GM20431 (cell line): ENCODE data around the gene CDH12.
"Not testable (repeated sequence)": the region's sequence is repeated elsewhere in the genome, so short reads cannot be mapped to it uniquely, and the experiment has no call there.

Source experiments
- in situ Hi-C: fragments of 300-500 bp; cut with MseI, MboI; formaldehyde crosslinking; loops from one replicate; pipeline ENCODE4 v1.15.0; 2020; ENCODE audit warnings: low sequenced_read_pairs; ENCODE audit not compliant: unreplicated experiment

CDH12 gene

DNA sequence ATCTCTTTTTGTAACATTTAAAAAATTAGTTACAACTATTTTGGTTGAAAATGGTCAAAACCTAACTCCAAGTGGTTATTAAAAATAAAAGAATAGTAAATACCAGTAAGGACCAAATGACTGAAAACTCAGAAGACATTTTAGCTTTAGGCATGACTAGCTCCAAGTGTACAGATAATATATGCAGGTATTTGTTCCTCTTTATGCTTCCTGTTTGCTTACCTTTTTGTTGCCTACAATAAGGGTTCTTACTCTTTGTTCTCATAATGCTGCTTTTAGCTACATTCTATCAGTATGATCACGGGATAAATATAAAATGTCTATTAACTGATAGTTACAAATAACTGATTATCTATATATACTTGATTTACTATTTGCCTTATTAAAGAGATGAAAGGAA is 259.6 kb downstream of the CDH12 start:
- in situ Hi-C loops: no loop called here

DNA sequence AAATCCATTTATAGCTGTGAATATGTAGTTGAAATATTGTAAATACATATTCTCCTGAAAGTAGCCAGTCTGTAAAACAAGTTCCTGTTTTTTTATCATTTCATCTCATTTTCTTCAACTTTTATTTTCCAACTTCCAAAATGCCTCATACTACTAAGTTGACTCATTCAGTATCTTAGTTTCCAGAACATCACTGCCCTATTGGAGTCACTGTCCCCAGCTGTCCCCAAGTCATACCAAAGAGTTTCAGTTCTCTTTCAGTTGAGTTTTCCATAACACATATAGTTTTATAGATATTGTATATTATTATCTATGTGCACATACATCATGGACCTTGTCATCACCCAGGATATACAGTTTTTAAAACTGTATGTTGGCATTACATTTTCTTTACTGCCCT is 261.7 kb downstream of the CDH12 start:
- in situ Hi-C loops: no loop called here

DNA sequence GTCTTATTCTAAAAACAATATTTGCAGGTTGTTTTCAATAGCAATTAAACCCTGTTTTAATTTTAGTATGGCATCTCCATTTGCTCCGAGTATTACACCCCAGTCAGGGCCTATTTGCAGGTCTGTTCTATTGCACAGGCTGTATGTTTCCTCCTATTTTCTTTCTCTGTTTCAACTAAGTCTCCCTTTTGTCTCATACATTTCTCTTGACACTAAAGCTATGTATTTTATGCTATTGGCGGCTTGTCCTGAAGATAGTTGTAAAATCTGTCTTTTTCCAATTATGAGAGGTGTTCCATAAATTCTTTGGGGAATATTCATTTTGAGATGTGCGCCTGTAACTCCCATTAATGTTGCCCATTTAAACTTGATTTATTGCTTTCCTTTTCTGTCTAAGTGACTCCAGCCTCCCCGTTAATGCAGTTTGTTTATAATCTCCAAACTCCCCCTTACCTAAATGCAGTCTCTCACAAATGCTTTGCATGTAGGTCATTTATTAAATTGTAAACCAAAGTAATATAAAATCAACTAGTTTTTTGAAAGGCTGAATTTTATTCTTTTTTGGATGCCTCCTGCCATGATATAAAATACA is 262.4 kb downstream of the CDH12 start:
- in situ Hi-C loops: no loop called here

DNA sequence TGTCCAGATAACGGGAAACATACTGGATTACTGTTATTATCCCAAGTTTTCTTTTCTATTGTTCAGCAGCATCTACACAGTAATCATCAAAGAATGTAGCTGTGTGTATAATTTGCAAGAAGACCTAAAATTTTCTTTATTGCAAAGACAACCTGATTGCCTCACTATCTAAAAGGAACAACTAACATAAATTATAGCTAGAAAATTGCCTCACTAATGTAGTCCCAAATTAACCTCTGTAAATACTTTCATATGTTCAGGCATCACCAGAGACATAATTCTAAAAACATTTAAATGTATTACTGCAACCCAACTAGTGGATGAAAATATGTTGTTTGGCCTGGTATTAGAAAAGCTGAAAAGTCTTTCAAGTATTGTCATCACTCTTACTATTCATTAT is 275.4 kb downstream of the CDH12 start:
- in situ Hi-C loops: no loop called here

DNA sequence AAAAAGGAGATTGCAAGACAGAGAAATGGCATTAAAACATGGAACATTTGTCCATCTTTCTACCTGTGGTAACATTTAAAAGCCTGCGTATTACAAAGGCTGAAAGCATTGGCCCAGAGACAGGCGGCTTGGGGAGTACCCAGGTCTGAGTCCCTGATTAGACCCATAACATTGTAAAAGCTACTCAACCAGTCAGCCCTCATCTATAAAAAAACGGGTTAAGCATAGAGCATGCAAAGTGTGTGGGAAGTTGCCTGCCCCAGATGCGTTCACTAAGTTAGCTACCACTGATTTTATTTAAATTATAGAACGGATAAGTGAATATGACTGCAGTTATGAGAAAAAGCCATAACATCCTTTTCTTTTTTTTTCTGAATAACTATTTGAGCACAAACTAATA is 276.1 kb downstream of the CDH12 start:
- in situ Hi-C loops: no loop called here

DNA sequence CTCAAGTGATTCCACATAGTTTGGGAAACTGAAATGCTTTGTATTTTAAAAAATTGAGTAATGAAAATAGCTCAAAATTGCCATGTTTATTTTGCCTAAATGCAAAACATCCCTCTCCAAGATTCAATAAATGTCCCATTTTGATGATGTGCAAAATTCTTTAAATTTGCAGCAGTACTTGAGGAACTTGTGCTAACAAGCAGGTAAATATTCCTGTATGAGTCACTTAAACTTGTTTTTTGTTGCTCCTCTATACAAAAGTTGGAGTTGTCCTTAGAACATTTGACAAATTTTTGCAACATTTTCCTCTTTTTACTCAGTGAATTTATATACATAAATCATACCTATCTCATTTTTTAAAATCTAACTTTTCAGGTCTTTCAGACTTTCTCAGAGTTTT is 280.2 kb downstream of the CDH12 start:
- in situ Hi-C loops: no loop called here

DNA sequence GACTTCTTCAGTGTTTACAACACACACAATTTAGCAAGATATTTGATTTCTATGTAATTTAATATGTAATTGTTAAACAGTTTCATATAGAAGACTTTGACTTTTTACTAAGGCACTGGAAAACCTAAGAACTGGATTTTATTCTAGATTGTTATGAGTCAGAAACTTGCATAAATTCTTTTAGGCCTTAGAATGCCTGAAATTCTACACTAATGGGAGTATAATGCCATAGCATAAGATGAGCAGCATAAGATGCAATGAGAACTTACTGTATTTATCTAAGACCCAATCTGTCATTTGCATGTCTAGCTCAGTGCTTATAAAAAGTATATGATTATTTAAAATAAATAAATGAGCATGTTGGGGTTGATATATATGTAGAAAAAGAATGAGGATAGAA is 285.2 kb downstream of the CDH12 start:
- in situ Hi-C loops: no loop called here

DNA sequence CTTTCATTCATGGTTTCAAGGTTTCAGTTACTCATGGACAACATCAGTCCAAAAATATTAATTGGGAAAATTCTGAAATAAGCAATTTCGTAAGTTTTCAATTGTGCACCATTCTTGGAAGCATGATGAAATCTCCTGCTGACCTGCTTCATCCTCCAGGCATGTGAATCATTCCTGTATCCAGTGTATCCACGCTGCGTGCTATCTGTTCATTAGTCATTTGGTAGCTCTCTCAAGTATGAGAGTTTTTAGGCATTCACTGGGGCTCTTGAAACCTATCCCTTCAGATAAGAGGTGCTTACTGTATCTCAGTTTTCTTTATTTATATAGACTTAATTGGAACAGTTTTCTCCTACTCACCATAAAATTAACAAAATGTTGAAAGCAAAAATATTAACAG is 293.0 kb downstream of the CDH12 start:
- in situ Hi-C loops: no loop called here

DNA sequence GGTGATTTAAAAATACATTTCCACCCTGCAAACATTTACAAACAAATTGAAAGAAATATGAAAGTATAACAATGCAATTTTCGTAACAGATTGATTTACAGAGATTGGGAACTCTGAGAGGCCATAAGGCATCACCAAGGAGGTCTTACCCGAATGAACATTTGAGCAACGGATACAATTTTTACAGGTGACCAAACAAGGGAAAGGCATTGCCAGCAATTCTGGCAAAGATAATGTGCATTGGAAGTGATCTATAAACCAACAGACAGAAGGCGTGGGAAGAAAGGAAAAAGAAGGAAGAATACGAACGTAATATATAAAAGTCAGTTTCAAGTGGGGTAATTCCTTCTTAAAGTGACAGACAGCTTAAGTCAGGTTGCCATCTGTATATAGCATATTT is 295.9 kb downstream of the CDH12 start:
- in situ Hi-C loops: no loop called here

DNA sequence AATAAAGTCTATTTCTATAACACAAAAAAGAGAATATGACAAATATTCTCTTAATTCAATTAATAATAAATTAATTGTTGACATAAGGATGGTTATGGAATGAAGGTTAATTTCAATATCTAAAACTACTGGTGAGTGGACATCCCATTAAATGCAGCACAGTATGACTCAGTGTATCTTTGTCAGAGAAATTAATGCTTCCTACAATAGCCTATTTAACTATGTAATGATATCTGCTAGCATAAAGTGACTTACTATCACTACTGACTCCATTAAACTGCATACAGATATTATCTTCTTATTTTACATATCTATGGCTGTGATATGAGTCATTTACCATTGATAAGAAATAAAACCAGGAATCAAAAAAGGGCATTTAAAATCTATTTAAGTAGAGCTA is 298.7 kb downstream of the CDH12 start:
- in situ Hi-C loops: no loop called here

DNA sequence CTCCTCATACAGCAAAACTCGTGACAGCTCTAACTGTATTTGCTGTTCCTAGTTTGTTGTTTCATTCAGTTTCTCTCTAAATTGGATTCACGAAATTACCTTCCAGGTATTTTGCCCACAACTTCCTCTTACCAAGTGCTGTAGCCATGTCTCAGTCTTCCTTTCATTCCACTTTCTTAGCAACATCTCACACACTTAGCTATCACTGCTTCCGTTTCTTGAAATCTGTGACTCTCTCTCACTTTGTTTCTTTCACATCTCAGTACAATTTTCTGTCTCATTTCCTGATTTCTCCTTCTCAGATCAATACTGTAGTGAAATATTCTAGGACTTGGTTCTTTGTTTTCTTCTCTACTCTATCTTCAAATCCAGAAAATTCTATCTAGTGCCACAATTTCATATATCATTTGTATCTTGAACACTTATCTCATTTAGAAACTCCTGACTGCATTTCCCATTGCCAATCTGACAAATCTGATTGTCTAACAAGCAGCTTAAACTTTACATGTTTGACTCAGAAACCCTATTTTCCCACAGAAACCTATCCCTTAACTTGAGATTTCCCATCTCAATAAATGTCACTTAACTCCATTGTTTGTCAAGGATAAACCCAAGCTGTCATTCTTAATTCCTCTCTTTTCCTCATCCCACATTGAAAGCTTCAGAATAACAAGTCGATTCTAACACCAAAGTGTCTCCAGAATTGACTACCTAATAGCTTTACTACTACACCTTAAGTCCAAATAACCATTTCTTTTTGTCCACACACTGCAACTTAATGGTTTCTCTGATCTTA is 303.1 kb downstream of the CDH12 start:
- in situ Hi-C loops: no loop called here

DNA sequence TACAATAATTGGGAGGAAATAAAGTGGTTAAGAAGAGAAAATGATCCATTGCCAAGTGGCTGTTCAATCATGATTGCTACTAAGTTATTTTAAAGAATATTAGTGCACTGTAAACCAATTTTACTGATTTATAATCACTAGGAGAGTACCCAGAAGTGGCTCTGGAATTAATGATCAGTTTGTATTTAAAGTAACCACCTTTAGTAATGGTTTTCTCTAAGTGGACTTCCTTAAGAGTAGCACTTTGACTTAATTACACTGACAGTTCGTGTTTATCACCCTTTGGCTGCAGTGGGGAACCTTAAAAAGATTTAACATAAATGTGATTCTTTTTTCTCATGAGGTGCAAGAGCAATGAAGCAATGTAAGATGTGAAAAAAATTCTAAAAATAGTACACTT is 310.8 kb downstream of the CDH12 start:
- in situ Hi-C loops: no loop called here

DNA sequence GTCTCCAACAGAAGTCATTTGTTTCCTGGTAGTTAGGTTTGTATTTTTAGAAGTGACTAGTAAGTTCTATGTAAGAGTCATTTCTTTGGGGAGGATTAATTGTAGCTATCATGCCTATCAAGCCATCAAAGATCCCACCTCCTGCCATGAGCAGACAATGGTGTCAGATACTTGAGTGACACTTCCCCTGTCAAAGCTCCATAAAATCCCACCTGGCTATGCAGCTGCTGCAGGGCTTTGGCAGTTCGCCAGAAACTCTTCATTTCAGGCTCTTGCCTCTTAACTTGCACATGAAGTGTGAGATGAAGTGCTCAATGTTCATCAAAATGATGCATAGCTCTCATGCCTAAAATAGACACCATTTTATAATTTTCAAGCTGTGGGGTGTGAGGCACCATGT is 312.1 kb downstream of the CDH12 start:
- in situ Hi-C loops: no loop called here

DNA sequence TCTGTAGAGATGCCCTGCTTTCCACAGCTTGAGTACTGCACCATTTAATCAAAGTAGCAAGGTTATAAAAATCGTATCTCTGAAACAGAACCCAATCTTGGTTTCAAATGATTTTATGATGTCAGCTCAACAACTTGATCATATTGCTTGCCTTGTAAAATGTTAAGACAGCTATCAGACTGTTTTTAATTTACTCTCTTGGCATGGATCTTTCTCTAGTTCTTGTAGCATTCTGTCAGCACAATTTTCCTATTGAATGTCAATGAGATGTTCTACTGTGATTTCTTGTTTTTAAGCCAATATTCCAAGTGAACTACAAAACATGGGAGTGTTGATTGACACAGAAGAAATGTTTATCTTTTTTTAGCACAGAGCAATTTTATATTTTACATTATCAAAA is 313.4 kb downstream of the CDH12 start:
- in situ Hi-C loops: no loop called here

DNA sequence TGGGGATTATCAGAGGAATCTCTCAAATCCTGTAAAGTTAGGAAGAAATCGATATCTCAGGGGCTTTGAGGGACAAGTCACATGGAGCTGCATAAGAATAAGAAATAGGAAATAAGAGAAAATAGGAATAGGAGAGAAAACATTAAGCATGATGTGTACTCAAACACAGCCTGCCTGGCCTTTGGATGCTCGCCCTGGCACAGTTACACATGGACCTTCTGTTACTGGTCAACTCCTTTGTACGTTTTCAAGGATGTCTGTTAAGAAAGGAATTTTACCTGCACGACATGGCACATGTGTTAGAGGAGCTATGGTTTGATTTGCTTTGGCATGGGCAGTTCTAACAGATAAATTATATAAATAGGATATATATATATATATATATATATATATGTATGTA is 321.2 kb downstream of the CDH12 start:
- in situ Hi-C loops: no loop called here

DNA sequence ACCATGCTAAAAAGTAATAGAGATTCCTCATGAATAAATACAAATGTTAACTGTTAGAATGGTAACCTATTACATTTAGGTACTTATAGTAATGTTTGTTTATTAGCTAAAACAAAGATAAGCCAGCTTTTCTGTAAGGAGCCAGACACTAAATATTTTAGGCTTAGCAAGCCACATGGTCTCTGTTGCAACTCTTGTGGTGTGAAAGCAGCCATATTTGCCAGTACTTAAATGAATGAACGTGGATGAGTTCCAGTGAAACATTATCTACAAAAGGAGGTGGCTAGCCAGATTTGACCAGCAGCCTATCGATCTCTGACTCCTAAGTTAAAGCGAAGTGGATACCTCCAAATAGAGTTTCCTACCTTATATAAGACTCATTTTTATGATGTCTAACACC is 331.6 kb downstream of the CDH12 start:
- in situ Hi-C loops: no loop called here

DNA sequence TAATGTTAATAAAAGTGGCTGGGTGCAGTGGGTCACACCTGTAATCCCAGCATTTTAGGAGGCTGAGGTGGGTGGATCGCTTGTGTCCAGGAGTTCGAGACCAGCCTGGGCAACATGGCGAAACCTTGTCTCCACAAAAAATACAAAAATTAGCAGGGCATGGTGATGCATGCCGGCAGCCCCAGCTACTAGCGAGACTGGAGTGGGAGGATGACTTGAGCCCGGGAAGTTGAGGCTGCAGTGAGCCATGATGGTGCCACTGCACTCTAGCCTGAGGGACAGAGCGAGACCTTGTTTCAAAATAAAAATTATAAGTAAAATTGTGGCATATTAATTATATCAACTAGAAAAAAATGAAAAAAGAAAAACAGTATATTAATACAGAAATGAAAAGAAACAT is 336.6 kb downstream of the CDH12 start:
- in situ Hi-C loops: not testable (repeated sequence)

DNA sequence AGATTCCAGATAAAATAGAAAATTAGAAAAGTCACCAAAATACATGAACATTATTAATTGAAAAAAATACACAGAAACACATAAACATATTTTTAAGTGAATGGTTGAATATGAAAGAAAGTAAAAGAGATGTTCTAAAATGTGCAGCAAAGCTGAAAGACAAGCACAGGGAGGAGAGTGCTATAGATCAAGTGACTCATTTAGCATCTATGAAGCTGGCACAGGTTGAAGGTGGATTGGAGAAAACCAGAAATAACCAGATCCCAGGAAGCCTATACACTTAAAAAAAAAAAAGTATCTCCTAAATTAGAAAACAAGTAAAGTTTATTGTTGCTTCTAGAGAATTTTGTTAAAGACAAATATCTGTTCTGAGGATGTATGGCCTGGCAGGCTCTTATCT is 338.9 kb downstream of the CDH12 start:
- in situ Hi-C loops: no loop called here

DNA sequence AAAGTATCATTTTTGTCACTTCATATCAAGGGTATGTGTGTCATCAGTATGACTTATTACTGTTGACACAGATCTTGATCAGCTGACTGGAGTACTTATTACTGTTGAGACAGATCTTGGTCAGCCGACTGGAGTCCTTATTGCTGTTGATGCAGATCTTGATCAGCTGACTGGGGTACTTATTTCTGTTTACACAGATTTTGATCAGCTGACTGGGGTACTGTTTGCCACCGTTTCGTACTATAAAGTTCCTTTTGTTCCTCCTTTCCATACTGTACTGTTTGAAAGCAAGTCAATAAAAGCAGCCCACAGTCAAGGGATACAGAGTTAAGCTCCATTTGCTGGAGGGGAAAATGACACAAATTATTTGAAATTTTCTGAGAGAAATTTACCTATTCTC is 347.3 kb downstream of the CDH12 start:
- in situ Hi-C loops: no loop called here

DNA sequence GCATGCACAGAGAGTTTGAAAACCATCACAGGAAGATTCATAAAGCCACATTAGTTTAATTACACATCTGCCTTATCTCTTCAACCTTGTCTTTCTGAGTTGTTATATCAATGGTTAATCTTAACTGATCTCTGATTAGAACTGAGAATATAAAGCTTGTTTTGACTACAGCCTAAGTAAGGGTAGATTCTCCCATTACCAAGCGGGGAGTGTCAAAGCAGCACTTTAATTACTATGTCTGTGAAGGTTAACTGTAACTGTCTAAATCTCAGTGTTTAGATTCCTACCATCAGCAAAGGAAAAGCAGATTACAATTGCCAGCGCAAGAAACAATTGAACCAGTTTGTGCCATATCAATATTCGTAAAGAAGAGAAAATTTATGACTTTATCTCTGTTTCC is 348.7 kb downstream of the CDH12 start:
- in situ Hi-C loops: no loop called here

DNA sequence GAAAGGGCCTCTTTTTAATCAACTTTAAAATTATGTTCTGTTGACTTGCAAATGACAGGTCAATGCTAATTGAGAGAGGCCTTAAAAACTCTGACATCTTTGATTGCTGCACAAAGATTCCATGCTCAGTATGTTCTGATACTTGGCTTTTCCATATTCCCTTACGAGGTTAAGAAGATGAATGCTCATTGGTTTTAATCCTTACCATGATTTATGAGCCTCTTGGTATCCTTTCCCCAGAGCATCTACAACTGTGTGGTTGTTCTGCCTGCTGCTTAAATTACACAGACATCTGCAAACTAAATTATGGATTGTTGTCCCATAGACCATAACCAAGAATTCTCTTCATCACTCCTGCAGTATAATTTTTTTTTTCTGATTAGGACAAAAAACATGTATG is 352.6 kb downstream of the CDH12 start:
- in situ Hi-C loops: no loop called here

DNA sequence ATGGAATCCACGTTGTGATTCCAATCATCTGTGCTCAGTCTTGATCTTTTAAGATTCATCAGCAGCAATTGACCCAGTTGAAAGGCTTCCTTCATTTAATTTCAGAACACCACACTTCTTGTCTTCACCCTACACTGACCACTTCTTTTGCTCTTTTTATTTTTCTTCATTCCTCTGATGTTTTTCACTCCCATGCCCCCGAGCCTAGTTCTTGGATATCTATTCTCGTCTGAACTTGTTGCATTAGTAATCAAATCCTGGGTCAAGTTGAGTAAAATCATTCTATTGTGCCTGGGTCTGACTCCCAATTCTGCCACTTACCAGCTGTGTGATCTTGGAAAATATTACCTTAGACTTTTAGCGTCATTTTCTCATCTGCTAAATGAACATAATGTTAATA is 356.5 kb downstream of the CDH12 start:
- in situ Hi-C loops: no loop called here
